Ovary (tissue), 9 donors: ENCODE data around the gene CFAP45. TPM values are rescaled to one million over a fixed set of nuclear protein-coding genes. Genes with fewer than 3 reads are reported as not detected.

Experiments
- DNase-seq, 5 donors: peaks; one replicate each; pipeline ENCODE4 v3.0.0-alpha.2; 2019 to 2020
- H3K27ac ChIP-seq, 2 donors: fragments of 200-600 bp; one replicate each; pipeline versions ENCODE4 v1.5.1 to v1.8.0; 2019 to 2022
- H3K27me3 ChIP-seq: fragments of 200-600 bp; one replicate; pipeline ENCODE4 v1.8.0; 2022
- H3K36me3 ChIP-seq: fragments of 200-600 bp; sonication (generic); one replicate; pipeline ENCODE4 v1.5.1; 2019
- H3K4me1 ChIP-seq: one replicate; pipeline ENCODE4 v1.8.1; 2013; ENCODE audit warnings: mild to moderate bottlenecking, moderate library complexity; ENCODE audit not compliant: insufficient read depth
- H3K4me3 ChIP-seq: fragments of 200-600 bp; sonication (generic); one replicate; pipeline ENCODE4 v1.5.1; 2017
- H3K9me3 ChIP-seq, 2 donors: fragments of 200-600 bp in 1 of 2; sonication (generic) in 1 of 2; one replicate each; pipeline versions ENCODE4 v1.5.1 to v1.8.1; 2013 to 2019; ENCODE audit warnings: mild to moderate bottlenecking in 1 of 2, moderate library complexity in 1 of 2
- CTCF ChIP-seq, 3 donors: fragments of 450-650 bp in 2 of 3; fragments of 200-600 bp in 1 of 3; IDR thresholded peaks; one replicate each; pipeline versions ENCODE4 v1.5.1 to v1.8.0; 2016 to 2022; ENCODE audit warnings: antibody characterized with exemption in 3 of 3, mild to moderate bottlenecking in 1 of 3
- EP300 ChIP-seq: sonication (generic); formaldehyde crosslinking; IDR thresholded peaks from one replicate; pipeline ENCODE4 v1.6.1; 2017; ENCODE audit warnings: antibody characterized with exemption
- POLR2A ChIP-seq: fragments of 450-650 bp; IDR thresholded peaks from one replicate; pipeline ENCODE4 v1.6.1; 2017; ENCODE audit warnings: antibody characterized with exemption, mild to moderate bottlenecking, moderate library complexity
- WGBS, 3 donors: extraction: QIAGEN DNeasy Blood & Tissue Kit in 1 of 3; methylation state at CpG; one replicate each; pipeline versions ENCODE4 v1.1.5 to v1.1.7; 2013 to 2017; 5-methylcytosine and 5-hydroxymethylcytosine counted together
- intact Hi-C, 4 donors: fragments of 100-400 bp; cut with DNase I; formaldehyde crosslinking; loops; one replicate each; pipeline versions ENCODE4 v1.11.0 to v1.15.1; 2022 to 2023
- polyA plus RNA-seq, 2 donors: library from polyadenylated mRNA; stranded (reverse); fragments of 200-250 nt in 1 of 2; fragments of 350-450 nt in 1 of 2; fragmentation: Illumina TruSeq in 1 of 2; extraction: RNeasy Lipid Tissue Mini Kit (QIAGEN cat#74804) in 1 of 2; gene quantifications; one replicate each; pipeline ENCODE4 v1.2.3, GENCODE V29; 2013 to 2014
- total RNA-seq, 7 donors: library from RNA; depleted of rRNA in 2 of 7; stranded (reverse); fragments of >200 nt in 2 of 7; fragmentation: NEBNext Ultra II Directional in 3 of 7; extraction: Animal tissue kit (Norgen Biotek cat#: 25700) in 3 of 7; gene quantifications; one replicate each; pipeline versions ENCODE4 v1.1.0 to v1.2.4, GENCODE V29; 2016 to 2023
- donor health status: DM: no; HTN: no; CAD: no; lungs with moderate emphysema.
- donor health status: DM: no; HTN: no; CAD: no.
- donor health status: Bipolar disorder and iron deficiency.
- donor health status: DM: yes; HTN: yes; CAD: no.
- donor health status: DM: no; HTN: no; CAD: no.
- donor health status: DM: yes; HTN: yes; CAD: no.

The CFAP45 gene
- total and polyA plus RNA-seq, 9 donors: 0.30 to 16.7 (median 1.4) TPM

GRCh38 chr1:159839116-159839849 lies 60.7 kb downstream of the CFAP45 start:
- intact Hi-C loops: no loop called here
- Histone ChIP-seq H3K27ac (no peak overlapping the region), H3K36me3 (no peaks in the 10 kb centered on the region), H3K9me3 (no peaks in the 10 kb centered on the region), H3K4me1 (no peaks in the 10 kb centered on the region), H3K27me3 (no peaks in the 10 kb centered on the region), H3K4me3 (no peak overlapping the region)
- no peak for TF ChIP-seq CTCF (IDR thresholded peaks at IDR 0.05)
- TF ChIP-seq POLR2A: no peak
- no peak for TF ChIP-seq EP300
- 89 to 95% (median 90%) methylated on average over 5 of the region's 5 CpGs for WGBS, 3 donors
- DNase-seq: no peak

DNA sequence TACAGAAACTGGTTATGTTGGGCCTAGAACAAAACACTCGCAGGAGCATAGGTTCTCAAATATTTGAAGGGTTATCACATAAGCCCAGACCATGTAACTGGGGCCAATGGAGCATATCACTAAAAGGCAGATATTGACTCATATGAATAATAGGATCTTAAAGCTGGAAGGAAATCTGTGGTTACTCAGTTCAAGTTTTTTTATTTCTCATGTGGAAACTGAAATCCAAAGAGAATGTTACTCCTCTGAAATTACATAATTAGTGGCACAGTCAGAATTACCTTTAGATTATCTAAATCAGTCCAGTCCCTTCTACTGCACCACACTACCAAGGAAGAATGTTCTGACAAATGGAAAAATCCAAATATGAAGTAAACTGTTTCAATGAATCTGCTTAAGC lies 61.2 kb downstream of the CFAP45 start:
- no peaks in the 10 kb centered on the region for H3K4me1 ChIP-seq
- WGBS, 3 donors: 86 to 98% (median 96%) methylated on average over 1 of the region's 1 CpG
- H3K27ac ChIP-seq: no peak overlapping the region
- TF ChIP-seq POLR2A: no peak
- TF ChIP-seq EP300: no peak
- TF ChIP-seq CTCF (IDR thresholded peaks at IDR 0.05): no peak
- no peaks in the 10 kb centered on the region for H3K36me3 ChIP-seq
- no peak overlapping the region for H3K4me3 ChIP-seq
- no peaks in the 10 kb centered on the region for H3K9me3 ChIP-seq
- intact Hi-C loops: no loop called here
- DNase-seq: no peak
- H3K27me3 ChIP-seq: no peaks in the 10 kb centered on the region

DNA sequence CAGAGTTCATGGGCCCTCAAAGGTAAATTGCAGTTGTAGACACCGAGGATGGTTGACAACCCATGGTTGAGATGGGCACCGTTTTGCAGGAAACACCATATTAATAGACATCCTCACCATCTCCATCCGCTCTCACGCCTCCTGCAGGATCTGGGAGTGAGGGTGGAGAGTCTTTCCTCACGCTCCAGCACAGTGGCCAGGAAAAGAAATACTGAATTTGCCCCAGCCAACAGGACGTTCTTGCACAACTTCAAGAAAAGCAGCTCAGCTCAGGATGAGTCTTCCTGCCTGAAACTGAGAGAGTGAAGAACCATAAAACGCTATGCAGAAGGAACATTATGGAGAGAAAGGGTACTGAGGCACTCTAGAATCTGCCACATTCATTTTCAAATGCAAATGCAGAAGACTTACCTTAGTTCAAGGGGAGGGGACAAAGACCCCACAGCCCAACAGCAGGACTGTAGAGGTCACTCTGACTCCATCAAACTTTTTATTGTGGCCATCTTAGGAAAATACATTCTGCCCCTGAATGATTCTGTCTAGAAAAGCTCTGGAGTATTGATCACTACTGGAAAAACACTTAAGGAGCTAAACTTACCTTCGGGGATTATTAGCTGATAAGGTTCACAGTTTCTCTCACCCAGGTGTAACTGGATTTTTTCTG lies 64.0 kb downstream of the CFAP45 start:
- 82 to 88% (median 85%) methylated on average over 8 of the region's 8 CpGs for WGBS, 3 donors
- H3K9me3 ChIP-seq: no peaks in the 10 kb centered on the region
- H3K4me1 ChIP-seq: peaks cover 2% of the 10 kb centered on the region
- H3K27ac ChIP-seq: no peak overlapping the region
- no peaks in the 10 kb centered on the region for H3K36me3 ChIP-seq
- DNase-seq: no peak
- TF ChIP-seq POLR2A (no peak), CTCF (IDR thresholded peaks at IDR 0.05) (no peak), EP300 (no peak)
- intact Hi-C loops: no loop called here
- H3K4me3 ChIP-seq: no peak overlapping the region
- no peaks in the 10 kb centered on the region for H3K27me3 ChIP-seq

DNA sequence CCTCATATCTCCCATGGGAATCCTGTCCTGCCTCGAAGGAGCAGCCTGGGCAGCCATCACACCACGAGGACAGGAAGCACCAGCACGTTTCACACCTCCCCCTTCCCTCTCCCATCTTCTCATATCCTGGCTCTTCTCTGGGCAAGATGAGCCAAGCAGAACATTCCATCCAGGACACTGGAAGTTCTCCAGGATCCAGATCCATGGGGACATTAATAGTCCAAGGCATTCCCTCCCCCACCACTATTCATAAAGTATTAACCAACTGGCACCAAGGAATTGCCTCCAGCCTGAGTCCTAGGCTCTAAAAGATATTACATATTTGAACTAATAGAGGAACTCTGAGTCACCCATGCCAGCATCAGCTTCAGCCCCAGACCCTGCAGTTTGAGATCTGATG lies 64.6 kb downstream of the CFAP45 start:
- Histone ChIP-seq H3K4me1 (peaks cover 2% of the 10 kb centered on the region), H3K27ac (no peak overlapping the region), H3K4me3 (no peak overlapping the region), H3K36me3 (no peaks in the 10 kb centered on the region), H3K9me3 (no peaks in the 10 kb centered on the region), H3K27me3 (no peaks in the 10 kb centered on the region)
- 66 to 69% (median 66%) methylated on average over 3 of the region's 3 CpGs for WGBS, 3 donors
- no peak for DNase-seq
- intact Hi-C loops: no loop called here
- TF ChIP-seq CTCF (IDR thresholded peaks at IDR 0.05) (no peak), POLR2A (no peak), EP300 (no peak)
